K562 (cell line): ENCODE results near the gene EPDR1. TPM values are rescaled to one million over a fixed set of nuclear protein-coding genes. Genes with fewer than 3 reads are reported as not detected.

ENCODE experiments used
- ATAC-seq: fragments of 200-7000 bp; cut with Tn5 transposase; 3 replicates; pipeline ENCODE4 v1.9.1; 2020; ENCODE audit warnings: moderate library complexity
- BruUV-seq: library from RNA; stranded (reverse); fragments of 400-500 nt; replicated peaks from 2 replicates; lab custom pipeline; 2021; lab: Mats Ljungman, UMichigan
- CTCF ChIA-PET: fragments of 300-600 bp; formaldehyde crosslinking; extraction: SDS; loops from one replicate; lab custom pipeline; 2021; ENCODE audit warnings: low intra/inter-chr PET ratio; lab: Yijun Ruan, JAX
- POLR2A ChIA-PET: fragments of 300-600, 350-650 bp; sonication (Branson Sonifier 250); formaldehyde crosslinking; extraction: SDS; loops from one replicate; lab custom pipeline; 2021; ENCODE audit warnings: antibody characterized with exemption, inconsistent platforms; lab: Yijun Ruan, JAX
- DNase-seq, 4 experiments: peaks; one replicate each; pipeline versions ENCODE4 v3.0.0 to v3.0.0-alpha.2; 2011 to 2018; ENCODE audit warnings: low spot score in 3 of 4, mixed read lengths in 3 of 4; ENCODE audit errors: extremely low read depth in 1 of 4
- FAIRE-seq: peaks from 2 replicates; lab custom pipeline; 2011; peaks lifted over from hg19 to GRCh38; lab: Jason Lieb, UNC
- H2AFZ ChIP-seq: 2 replicates; pipeline ENCODE4 v1.6.0; 2011; ENCODE audit warnings: low read depth, low read length, control low read depth, inconsistent platforms
- H3K27ac ChIP-seq: fragments of 200-600 bp; 3 replicates; pipeline ENCODE4 v1.8.0; 2011; ENCODE audit warnings: low read depth, mild to moderate bottlenecking, control low read depth, inconsistent platforms, low read length, moderate library complexity, mixed read lengths; ENCODE audit errors: extremely low read depth
- H3K27me3 ChIP-seq, 2 experiments: fragments of 300-600 bp in 1 of 2; 2 replicates in 1 of 2; 3 replicates in 1 of 2; pipeline versions ENCODE4 v1.6.0 to v1.8.0; 2011; ENCODE audit warnings: inconsistent platforms in 2 of 2, low read length in 2 of 2, mild to moderate bottlenecking in 1 of 2, mixed read lengths in 1 of 2, moderate library complexity in 1 of 2; ENCODE audit not compliant: control insufficient read depth in 2 of 2, insufficient read depth in 2 of 2
- H3K36me3 ChIP-seq: fragments of 300-600 bp; 3 replicates; pipeline ENCODE4 v1.8.0; 2011; ENCODE audit warnings: mild to moderate bottlenecking, low read length, inconsistent platforms; ENCODE audit not compliant: control insufficient read depth, insufficient read depth
- H3K4me1 ChIP-seq, 2 experiments: fragments of 200-600 bp in 1 of 2; replicated peaks in 1 of 2; 2 replicates in 1 of 2; 3 replicates in 1 of 2; pipeline versions ENCODE4 v1.5.1 to v1.8.0; 2011; ENCODE audit warnings: inconsistent platforms in 2 of 2, low read length in 2 of 2, mild to moderate bottlenecking in 1 of 2, mixed read lengths in 1 of 2, moderate library complexity in 1 of 2; ENCODE audit not compliant: control insufficient read depth in 2 of 2, insufficient read depth in 2 of 2
- H3K4me2 ChIP-seq: 2 replicates; pipeline ENCODE4 v1.6.1; 2011; ENCODE audit warnings: low read length, control low read depth, inconsistent platforms, mixed read lengths; ENCODE audit not compliant: insufficient read depth
- H3K4me3 ChIP-seq: fragments of 200-600 bp; sonication (generic), shearing (Covaris generic); 2 replicates; pipeline ENCODE4 v1.5.1; 2016; ENCODE audit warnings: control low read depth, inconsistent platforms
- H3K79me2 ChIP-seq: fragments of 200-600 bp; 3 replicates; pipeline ENCODE4 v1.8.0; 2011; ENCODE audit warnings: low read length, inconsistent platforms; ENCODE audit not compliant: control insufficient read depth, insufficient read depth
- H3K9ac ChIP-seq, 2 experiments: 2 replicates each; pipeline versions ENCODE4 v1.6.0 to v1.6.1; 2011; ENCODE audit warnings: low read depth in 2 of 2, low read length in 2 of 2, control low read depth in 1 of 2, inconsistent platforms in 1 of 2, mild to moderate bottlenecking in 1 of 2, mixed read lengths in 1 of 2; ENCODE audit not compliant: insufficient read depth in 1 of 2
- H3K9me1 ChIP-seq: one replicate; pipeline ENCODE4 v1.6.0; 2011; ENCODE audit warnings: inconsistent platforms, mild to moderate bottlenecking, low read length, moderate library complexity; ENCODE audit not compliant: control insufficient read depth, insufficient read depth
- H3K9me3 ChIP-seq: replicated peaks from 2 replicates; pipeline ENCODE4 v1.5.1; 2011; ENCODE audit warnings: low read depth, low read length, inconsistent platforms; ENCODE audit not compliant: control insufficient read depth, insufficient read depth
- H4K20me1 ChIP-seq: replicated peaks from 2 replicates; pipeline ENCODE4 v1.6.1; 2011; ENCODE audit warnings: low read length, inconsistent platforms, mixed read lengths; ENCODE audit not compliant: control insufficient read depth, insufficient read depth
- BACH1 ChIP-seq: fragments of 200-800 bp; sonication (Bioruptor generic); IDR thresholded peaks from 2 replicates; pipeline ENCODE4 v1.6.1; 2016; ENCODE audit warnings: missing genetic modification characterization, missing compliant biosample characterization
- DMBX1 ChIP-seq: fragments of 250-450 bp; sonication (Bioruptor Pico); IDR thresholded peaks from 2 replicates; pipeline ENCODE4 v1.8.0; 2022; ENCODE audit warnings: inconsistent platforms, mild to moderate bottlenecking, moderate library complexity, borderline replicate concordance
- KLF1 ChIP-seq: fragments of 450-650 bp; IDR thresholded peaks from 2 replicates; pipeline ENCODE4 v1.6.1; 2016; ENCODE audit warnings: missing genetic modification characterization, missing compliant biosample characterization
- MAZ ChIP-seq, 2 experiments: fragments of 450-650 bp in 1 of 2; sonication (generic) in 1 of 2; formaldehyde crosslinking; IDR thresholded peaks in 1 of 2; conservative IDR thresholded peaks in 1 of 2; 2 replicates each; pipeline versions ENCODE4 v1.4.0 to v1.5.0; 2020; ENCODE audit warnings: mild to moderate bottlenecking in 1 of 2, missing genetic modification reagents in 1 of 2
- MNT ChIP-seq, 2 experiments: fragments of 450-650 bp; conservative IDR thresholded peaks; 2 replicates each; pipeline ENCODE4 v1.6.1; 2017; ENCODE audit warnings: mild to moderate bottlenecking in 2 of 2, moderate library complexity in 2 of 2
- RNF219 ChIP-seq: fragments of 250-450 bp; sonication (Bioruptor Pico); IDR thresholded peaks from 2 replicates; pipeline ENCODE4 v1.5.0; 2022; ENCODE audit warnings: mild to moderate bottlenecking
- SLC30A9 ChIP-seq: fragments of 250-450 bp; sonication (Bioruptor Pico); IDR thresholded peaks from 2 replicates; pipeline ENCODE4 v1.8.0; 2022; ENCODE audit warnings: mild to moderate bottlenecking, moderate library complexity
- SRSF9 ChIP-seq: fragments of 200-400 bp; formaldehyde crosslinking; IDR thresholded peaks from 2 replicates; pipeline ENCODE4 v1.6.1; 2017; ENCODE audit warnings: low read depth, low read length, borderline replicate concordance
- TFE3 ChIP-seq: fragments of 450-650 bp; formaldehyde crosslinking; IDR thresholded peaks from 2 replicates; pipeline ENCODE4 v1.4.0; 2020; ENCODE audit warnings: mild to moderate bottlenecking, mixed read lengths
- ZNF436 ChIP-seq: fragments of 250-450, 450-650 bp; sonication (Bioruptor Pico); formaldehyde crosslinking; IDR thresholded peaks from 2 replicates; pipeline ENCODE4 v1.7.0; 2020; ENCODE audit warnings: mild to moderate bottlenecking
- ZNF445 ChIP-seq: fragments of 250-450 bp; sonication (Bioruptor Pico); IDR thresholded peaks from 2 replicates; pipeline ENCODE4 v1.4.0; 2020; ENCODE audit warnings: low read depth, mild to moderate bottlenecking, moderate library complexity
- ZNF740 ChIP-seq, 3 experiments: fragments of 200-800 bp in 1 of 3; sonication (Bioruptor generic) in 1 of 3; sonication (generic) in 1 of 3; formaldehyde crosslinking in 1 of 3; IDR thresholded peaks; 2 replicates each; pipeline versions ENCODE4 v1.6.1 to v1.8.0; 2016 to 2022; ENCODE audit warnings: mild to moderate bottlenecking in 2 of 3, missing compliant biosample characterization in 2 of 3, missing genetic modification characterization in 2 of 3, missing genetic modification reagents in 1 of 3
- ZNF75A ChIP-seq: fragments of 450-650 bp; formaldehyde crosslinking; IDR thresholded peaks from 2 replicates; pipeline ENCODE4 v1.4.0; 2020; ENCODE audit warnings: mild to moderate bottlenecking
- WGBS: fragments of 100-300 bp; shearing (Covaris generic); methylation state at CpG from one replicate; pipeline ENCODE4 v1.1.6; 2016; ENCODE audit warnings: low coverage, mixed read lengths; ENCODE audit not compliant: insufficient coverage; ENCODE audit errors: missing lambda C conversion rate; 5-methylcytosine and 5-hydroxymethylcytosine counted together
- in situ Hi-C: fragments of 300-500 bp; cut with MboI; formaldehyde crosslinking; loops from 4 replicates; pipeline ENCODE4 v1.15.0; 2018; ENCODE audit warnings: inconsistent platforms, mixed read lengths
- intact Hi-C: fragments of 100-400 bp; cut with micrococcal nuclease; formaldehyde crosslinking; loops from 2 replicates; pipeline ENCODE4 v1.14.2; 2022
- polyA plus RNA-seq, 8 experiments: library from polyadenylated mRNA; depleted of rRNA in 4 of 8; stranded (reverse) in 5 of 8; unstranded in 3 of 8; fragments of >200 nt; fragmentation: Nextera tagmentation in 2 of 8; fragmentation: Illumina TruSeq in 1 of 8; extraction: Ambion mirVana in 2 of 8; extraction: Trizol in 1 of 8; gene quantifications; 2 replicates each; pipeline versions ENCODE4 v1.2.1 to v1.2.3, GENCODE V29; 2011 to 2014; ENCODE audit warnings: inconsistent platforms in 1 of 8, missing spikeins in 1 of 8
- total RNA-seq, 7 experiments: library from RNA; depleted of rRNA in 6 of 7; stranded (reverse); fragments of >200 nt in 6 of 7; fragmentation: Illumina TruSeq in 2 of 7; extraction: Trizol in 2 of 7; gene quantifications; 2 replicates each; pipeline versions ENCODE4 v1.2.1 to v1.2.3, GENCODE V29; 2011 to 2021; ENCODE audit warnings: low replicate concordance in 1 of 7

Gene EPDR1
- total and polyA plus RNA-seq, 9 of the 15 experiments (the other 6 are each of a cell fraction or from before 2014, with no cell fraction given): 0.01 to 0.11 TPM; not detected in 7

GRCh38 chr7:37932543-37932942 is 12.1 kb downstream of the EPDR1 start:
- H2AFZ ChIP-seq: no peak overlapping the region
- H3K27me3 ChIP-seq: no peaks in the 10 kb centered on the region
- ATAC-seq (no peak), DNase-seq (no peak), FAIRE-seq (no peak)
- H3K4me3 ChIP-seq: no peak overlapping the region
- intact Hi-C loops (no loop called here), in situ Hi-C loops (no loop called here)
- no peaks in the 10 kb centered on the region for H3K79me2 ChIP-seq
- no peak overlapping the region for H3K9ac ChIP-seq
- H4K20me1 ChIP-seq: no peaks in the 10 kb centered on the region
- H3K9me3 ChIP-seq: no peaks in the 10 kb centered on the region
- TF ChIP-seq SLC30A9 (CRISPR knock-in tag) (no peak), DMBX1 (CRISPR knock-in tag) (no peak), SRSF9 (no peak), ZNF75A (CRISPR knock-in tag) (no peak), ZNF445 (no peak), TFE3 (CRISPR knock-in tag) (no peak), MAZ (CRISPR knock-in tag; conservative IDR thresholded peaks at IDR 0.05 in 1 of 2, IDR thresholded peaks at IDR 0.05 in 1 of 2) (no peak), MNT (conservative IDR thresholded peaks at IDR 0.05) (no peak), BACH1 (no peak), RNF219 (CRISPR knock-in tag) (no peak), ZNF436 (no peak), KLF1 (tag) (no peak), ZNF740 (CRISPR knock-in tag; IDR thresholded peaks at IDR 0.05) (no peak), ZNF740 (tag; IDR thresholded peaks at IDR 0.05) (no peak)
- no peak overlapping the region for H3K27ac ChIP-seq
- no peaks in the 10 kb centered on the region for H3K36me3 ChIP-seq
- POLR2A ChIA-PET: no interaction called here
- CTCF ChIA-PET: no interaction called here
- H3K9me1 ChIP-seq: no peaks in the 10 kb centered on the region
- H3K4me2 ChIP-seq: no peak overlapping the region
- peaks cover 0 to 7% of the 10 kb centered on the region in 2 experiments; a peak in 3 of 5 replicates for H3K4me1 ChIP-seq
- 37% methylated on average over 2 of the region's 2 CpGs for WGBS
- no TSS peak for BruUV-seq
